Mucosa of gallbladder (tissue), 1 donor: Measurements from ENCODE around the gene PCNX2. TPM values are rescaled to one million over a fixed set of nuclear protein-coding genes. Genes with fewer than 3 reads are reported as not detected.
"Not testable (repeated sequence)": the region's sequence is repeated elsewhere in the genome, so short reads cannot be mapped to it uniquely, and the experiment has no call there.

Experiments used
- DNase-seq: peaks from one replicate; pipeline ENCODE4 v3.0.0-alpha.2; 2020; ENCODE audit warnings: low spot score
- total RNA-seq: library from RNA; stranded (reverse); gene quantifications from one replicate; pipeline ENCODE4 v1.2.1, GENCODE V29; 2021
- donor health status: DM: no; HTN: no; CAD: no.

PCNX2 gene
- total RNA-seq, 1 donor from 2014 or later: 28.4 TPM

DNA sequence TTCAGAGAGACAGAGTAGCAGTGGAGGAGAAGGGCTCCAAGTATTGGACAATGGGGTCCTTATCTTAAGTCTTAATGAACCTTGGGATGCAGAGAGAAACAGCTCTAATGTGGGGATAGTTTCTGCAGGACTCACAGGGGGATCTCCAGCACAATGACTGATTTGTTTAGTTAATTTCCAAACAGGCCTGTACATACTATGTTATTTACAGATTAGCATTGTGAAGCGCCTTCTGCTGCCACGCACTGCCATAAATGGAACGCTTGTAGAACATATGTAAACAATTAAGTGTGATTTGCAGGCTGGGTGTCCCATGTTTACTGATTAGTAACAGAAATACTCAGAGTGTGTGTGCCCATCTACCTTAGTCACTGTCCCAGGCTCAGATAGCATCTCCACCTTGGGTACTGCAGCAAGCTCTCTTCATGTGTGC, 289.0 kb downstream of the PCNX2 start:
- DNase-seq: no peak

DNA sequence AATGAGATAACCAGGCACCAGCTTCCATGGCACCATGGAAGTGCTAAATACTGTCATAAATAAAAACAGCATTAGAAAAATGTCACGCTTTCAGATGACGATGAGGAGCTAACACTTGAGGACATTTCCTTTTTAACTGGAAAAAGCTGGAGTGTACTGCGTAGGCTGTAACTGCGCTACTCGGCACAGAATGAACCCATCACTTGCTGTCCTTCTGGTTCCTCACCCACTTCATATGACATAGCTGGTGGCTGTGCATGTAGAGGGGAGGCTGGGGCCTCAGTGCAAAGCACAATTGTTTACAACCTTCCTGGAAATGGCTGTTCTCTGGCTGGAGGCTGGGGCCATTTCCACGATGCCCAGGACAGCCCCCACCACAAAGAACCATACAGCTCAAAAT, 289.4 kb downstream of the PCNX2 start:
- DNase-seq: no peak

DNA sequence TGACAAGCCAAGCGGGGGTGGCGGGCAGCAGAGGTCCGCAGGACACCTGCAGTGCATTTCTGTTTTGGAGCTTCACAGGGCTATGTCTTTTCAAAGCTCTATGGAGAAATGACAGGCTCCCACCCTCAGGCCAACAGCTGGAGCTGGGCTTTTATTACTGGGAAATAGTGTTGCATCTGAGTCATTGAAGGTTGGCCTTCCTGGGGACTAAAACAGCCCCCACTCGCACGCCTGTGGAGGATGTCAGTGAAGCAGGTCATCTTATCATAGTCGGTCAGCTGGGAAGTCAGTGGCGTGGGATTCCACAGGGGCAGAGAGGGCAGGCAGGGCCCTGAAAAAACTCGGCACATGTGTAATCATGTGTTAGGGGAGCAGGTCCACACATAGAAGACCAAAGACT, 289.8 kb downstream of the PCNX2 start:
- DNase-seq: no peak

- DNase-seq: no peak
These were observed 290.4 kb downstream of the PCNX2 start for GRCh38 chr1:233005156-233005555.

DNA sequence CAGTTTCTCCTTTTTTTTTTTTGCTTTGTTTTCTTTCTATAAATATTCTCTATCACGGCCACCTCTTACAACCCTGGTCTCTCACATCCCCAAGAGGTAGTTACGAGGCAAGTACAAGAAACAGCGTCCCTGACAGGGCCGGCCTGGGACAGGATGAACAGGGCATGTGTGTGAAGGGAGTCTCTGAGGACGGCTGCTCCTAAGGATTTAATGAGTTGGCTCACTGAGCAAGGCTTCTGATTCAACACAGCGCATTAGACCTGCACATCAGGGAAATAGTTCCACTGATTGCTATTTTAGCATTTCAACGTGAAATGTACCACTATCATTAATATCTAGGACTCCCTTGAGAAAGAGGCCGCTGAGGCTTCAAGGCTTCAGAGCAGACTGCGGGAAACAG, 291.1 kb downstream of the PCNX2 start:
- DNase-seq: no peak

GRCh38 chr1:233003638-233004037, 291.9 kb downstream of the PCNX2 start:
- DNase-seq: not testable (repeated sequence)

- DNase-seq: no peak
These were observed 295.4 kb downstream of the PCNX2 start for GRCh38 chr1:232999956-233000625.

- no peak for DNase-seq
These were observed 296.9 kb downstream of the PCNX2 start for GRCh38 chr1:232998646-232999045.

DNA sequence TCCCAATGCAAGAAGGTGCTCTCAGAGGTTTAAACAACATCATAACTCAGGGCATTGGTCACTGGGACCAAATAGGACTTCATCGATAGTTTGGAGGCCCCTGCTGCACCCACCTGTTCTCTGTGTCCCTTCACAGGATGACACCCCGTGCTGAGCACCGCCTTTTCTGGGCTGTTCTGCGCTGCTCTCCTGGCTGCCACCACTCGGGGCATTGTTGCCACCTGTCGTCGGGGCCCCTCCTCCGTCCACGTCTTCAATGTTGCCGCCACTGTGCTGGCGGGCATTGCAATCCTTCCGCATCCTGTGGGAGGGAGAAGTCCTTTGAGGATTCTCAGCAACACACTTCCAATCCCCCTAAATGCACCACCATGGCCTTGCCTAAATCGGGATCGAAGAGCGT, 297.4 kb downstream of the PCNX2 start:
- no peak for DNase-seq

- no peak for DNase-seq
These were observed 299.4 kb downstream of the PCNX2 start for GRCh38 chr1:232996143-232996542.

DNA sequence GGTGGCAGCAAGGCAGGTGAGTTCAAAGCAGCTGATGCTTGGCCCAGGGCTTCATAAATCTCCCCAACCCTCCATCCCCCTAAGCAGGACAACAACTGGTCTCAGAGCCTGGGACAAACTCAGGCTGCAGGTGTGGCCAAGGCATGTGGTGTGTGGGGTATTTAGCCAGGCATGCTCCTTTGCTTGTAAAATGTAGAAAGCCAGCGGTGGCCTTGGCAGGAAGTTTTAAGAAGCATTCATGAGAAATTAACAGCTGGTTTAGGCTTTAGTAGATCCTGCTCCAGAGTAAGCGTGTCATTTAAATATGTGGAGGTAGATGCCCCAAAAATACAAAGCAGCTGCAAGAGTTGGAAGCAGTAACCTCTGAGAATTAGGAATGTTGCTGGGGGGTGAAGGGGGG, 300.3 kb downstream of the PCNX2 start:
- DNase-seq: no peak

- no peak for DNase-seq
These were observed 302.0 kb downstream of the PCNX2 start for GRCh38 chr1:232993555-232993954.

- no peak for DNase-seq
These were observed 303.3 kb downstream of the PCNX2 start for GRCh38 chr1:232992227-232992626.

- DNase-seq: no peak
These were observed 304.3 kb downstream of the PCNX2 start for GRCh38 chr1:232991238-232991637.

- no peak for DNase-seq
These were observed 305.1 kb downstream of the PCNX2 start for GRCh38 chr1:232990176-232991128.

GRCh38 chr1:232988572-232989040, 306.9 kb downstream of the PCNX2 start:
- DNase-seq: no peak

DNA sequence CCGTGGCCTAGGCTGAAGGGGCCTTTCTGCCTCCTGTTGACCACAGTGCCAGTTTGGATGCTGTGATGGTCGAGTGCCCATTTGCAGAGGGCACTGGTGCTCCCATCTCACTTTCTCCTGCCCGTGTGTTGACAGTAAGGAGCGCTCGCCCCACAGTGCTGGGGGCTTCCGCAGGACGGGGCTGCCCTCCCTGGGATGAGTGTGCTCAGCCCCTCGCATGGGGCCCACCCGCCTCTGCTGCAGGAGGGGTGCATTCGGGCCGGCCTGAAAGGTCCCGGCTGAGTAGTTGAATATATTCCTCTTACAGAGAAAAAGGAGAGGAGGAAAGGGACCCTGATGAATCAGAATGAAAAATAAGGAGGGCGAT, 307.8 kb downstream of the PCNX2 start:
- no peak for DNase-seq

GRCh38 chr1:232987046-232987773, 308.3 kb downstream of the PCNX2 start:
- no peak for DNase-seq

DNA sequence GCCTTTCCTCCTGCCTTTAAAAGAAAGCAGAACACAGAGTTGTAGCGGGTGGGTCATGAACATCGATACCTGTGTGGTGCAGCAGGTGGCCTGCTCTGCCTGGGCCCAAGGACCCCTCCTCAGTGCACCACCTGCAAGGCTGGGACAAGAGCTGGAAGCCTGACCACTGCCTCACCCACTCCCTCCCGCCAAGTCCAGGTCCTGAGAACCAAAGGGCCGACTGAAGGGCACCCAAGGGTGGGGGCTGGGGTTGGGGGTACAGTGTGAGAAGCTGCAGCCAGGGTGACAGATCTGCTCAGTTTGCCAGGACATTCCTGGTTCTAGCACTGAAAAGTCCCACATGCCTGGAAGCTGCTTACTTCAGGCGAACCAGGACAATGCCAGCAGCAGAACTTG, 309.0 kb downstream of the PCNX2 start:
- DNase-seq: no peak

DNA sequence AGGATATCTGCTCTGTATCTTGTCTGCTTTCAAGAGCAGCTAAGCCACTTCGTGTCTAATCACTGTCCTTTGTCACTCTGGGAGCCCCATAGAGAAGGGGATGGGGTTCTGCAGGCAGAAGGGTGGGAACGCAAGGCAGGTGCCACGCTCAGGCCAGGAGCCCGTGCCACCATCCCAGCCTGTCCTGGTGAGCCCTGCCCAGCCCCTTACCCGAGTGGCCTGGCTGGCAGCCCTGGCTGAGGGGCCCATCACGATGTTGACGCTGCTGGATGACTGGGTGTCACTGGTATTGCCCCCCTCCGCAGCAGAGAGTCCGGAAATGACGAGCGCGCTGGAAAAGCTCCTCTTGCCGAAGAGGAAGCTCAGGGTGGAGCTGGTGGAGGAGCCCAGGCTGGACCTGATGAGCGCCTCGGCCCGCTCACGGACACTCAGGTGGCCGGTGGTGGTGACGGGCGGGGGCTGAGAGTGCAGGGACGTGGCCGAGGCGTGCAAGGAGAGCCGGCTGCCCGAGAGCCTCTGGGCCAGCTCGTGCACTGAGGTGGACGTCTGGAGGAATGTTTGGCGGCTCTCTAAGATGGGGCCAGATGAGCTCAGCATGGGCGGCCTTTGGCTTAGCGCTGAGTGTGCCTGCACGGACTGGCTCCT, 309.5 kb downstream of the PCNX2 start:
- DNase-seq: no peak

- no peak for DNase-seq
These were observed 310.7 kb downstream of the PCNX2 start for GRCh38 chr1:232984577-232985425.
